ENCODE measurements around the gene PPM1N.

DNA sequence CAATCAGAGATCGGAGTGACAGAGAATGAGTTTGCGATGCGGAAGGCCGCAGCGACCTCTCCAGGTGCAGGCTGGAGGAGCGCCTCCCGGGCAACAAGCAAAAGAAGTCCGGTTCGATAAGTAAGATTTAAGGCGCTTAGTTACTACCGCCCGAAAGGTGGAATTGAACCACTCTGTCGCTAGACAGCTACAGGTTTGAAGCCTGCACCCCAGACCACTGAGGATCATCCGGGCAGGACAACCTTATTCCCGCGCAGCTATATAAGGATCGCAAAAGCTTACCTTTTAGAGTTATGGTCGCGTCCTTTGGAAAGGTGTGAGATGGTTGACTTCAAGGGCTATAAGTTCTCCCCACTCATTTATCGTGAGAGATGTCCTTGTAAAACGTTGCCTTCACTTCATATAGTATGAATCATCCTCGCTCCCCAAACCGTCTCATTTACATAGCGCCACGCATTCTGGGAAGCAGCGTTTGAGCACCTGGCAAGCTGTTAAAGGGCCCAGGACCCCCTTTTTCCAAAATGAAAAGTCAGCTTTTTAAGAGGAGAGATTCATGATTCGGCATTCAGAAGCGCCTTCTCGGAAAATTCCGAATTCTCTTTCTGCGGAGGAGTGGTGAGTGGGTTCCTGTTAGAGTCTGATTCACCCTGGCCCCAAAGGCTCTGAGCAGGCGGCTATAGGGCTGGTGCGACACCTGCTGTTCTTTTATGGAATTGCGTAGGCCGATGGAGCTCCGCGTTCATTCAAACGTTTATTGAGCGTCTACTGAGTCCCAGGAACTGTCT, 19.6 kb upstream of the PPM1N start:
- TF ChIP-seq, protein P1, sequence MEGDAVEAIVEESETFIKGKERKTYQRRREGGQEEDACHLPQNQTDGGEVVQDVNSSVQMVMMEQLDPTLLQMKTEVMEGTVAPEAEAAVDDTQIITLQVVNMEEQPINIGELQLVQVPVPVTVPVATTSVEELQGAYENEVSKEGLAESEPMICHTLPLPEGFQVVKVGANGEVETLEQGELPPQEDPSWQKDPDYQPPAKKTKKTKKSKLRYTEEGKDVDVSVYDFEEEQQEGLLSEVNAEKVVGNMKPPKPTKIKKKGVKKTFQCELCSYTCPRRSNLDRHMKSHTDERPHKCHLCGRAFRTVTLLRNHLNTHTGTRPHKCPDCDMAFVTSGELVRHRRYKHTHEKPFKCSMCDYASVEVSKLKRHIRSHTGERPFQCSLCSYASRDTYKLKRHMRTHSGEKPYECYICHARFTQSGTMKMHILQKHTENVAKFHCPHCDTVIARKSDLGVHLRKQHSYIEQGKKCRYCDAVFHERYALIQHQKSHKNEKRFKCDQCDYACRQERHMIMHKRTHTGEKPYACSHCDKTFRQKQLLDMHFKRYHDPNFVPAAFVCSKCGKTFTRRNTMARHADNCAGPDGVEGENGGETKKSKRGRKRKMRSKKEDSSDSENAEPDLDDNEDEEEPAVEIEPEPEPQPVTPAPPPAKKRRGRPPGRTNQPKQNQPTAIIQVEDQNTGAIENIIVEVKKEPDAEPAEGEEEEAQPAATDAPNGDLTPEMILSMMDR (IDR thresholded peaks at IDR 0.05; ENCODE audit: insufficient read depth, low read length): peak; percentile 97
- TF ChIP-seq, protein P2, sequence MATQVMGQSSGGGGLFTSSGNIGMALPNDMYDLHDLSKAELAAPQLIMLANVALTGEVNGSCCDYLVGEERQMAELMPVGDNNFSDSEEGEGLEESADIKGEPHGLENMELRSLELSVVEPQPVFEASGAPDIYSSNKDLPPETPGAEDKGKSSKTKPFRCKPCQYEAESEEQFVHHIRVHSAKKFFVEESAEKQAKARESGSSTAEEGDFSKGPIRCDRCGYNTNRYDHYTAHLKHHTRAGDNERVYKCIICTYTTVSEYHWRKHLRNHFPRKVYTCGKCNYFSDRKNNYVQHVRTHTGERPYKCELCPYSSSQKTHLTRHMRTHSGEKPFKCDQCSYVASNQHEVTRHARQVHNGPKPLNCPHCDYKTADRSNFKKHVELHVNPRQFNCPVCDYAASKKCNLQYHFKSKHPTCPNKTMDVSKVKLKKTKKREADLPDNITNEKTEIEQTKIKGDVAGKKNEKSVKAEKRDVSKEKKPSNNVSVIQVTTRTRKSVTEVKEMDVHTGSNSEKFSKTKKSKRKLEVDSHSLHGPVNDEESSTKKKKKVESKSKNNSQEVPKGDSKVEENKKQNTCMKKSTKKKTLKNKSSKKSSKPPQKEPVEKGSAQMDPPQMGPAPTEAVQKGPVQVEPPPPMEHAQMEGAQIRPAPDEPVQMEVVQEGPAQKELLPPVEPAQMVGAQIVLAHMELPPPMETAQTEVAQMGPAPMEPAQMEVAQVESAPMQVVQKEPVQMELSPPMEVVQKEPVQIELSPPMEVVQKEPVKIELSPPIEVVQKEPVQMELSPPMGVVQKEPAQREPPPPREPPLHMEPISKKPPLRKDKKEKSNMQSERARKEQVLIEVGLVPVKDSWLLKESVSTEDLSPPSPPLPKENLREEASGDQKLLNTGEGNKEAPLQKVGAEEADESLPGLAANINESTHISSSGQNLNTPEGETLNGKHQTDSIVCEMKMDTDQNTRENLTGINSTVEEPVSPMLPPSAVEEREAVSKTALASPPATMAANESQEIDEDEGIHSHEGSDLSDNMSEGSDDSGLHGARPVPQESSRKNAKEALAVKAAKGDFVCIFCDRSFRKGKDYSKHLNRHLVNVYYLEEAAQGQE (IDR thresholded peaks at IDR 0.05; ENCODE audit: insufficient replicate concordance, low read depth): no peak
- TF ChIP-seq GABPA (IDR thresholded peaks at IDR 0.05; ENCODE audit: low read depth): no peak
